WTC11 (cell line): ENCODE data around the gene TPBGL.

ENCODE experiments used
- ATF1 ChIP-seq: sonication (generic); formaldehyde crosslinking; IDR thresholded peaks from 2 replicates; pipeline ENCODE4 v1.8.1; 2023; ENCODE audit warnings: mild to moderate bottlenecking, moderate library complexity, missing genetic modification reagents
- CREM ChIP-seq: sonication (generic); formaldehyde crosslinking; IDR thresholded peaks from 2 replicates; pipeline ENCODE4 v1.8.1; 2022; ENCODE audit warnings: mild to moderate bottlenecking, missing genetic modification reagents, moderate library complexity
- CTCF ChIP-seq: fragments of 200-600 bp; IDR thresholded peaks from 2 replicates; pipeline ENCODE4 v1.8.0; 2022; ENCODE audit warnings: antibody characterized with exemption
- GABPB1 ChIP-seq: sonication (generic); formaldehyde crosslinking; IDR thresholded peaks from 2 replicates; pipeline ENCODE4 v1.8.1; 2023; ENCODE audit warnings: mild to moderate bottlenecking, missing genetic modification reagents
- JUN ChIP-seq: sonication (generic); formaldehyde crosslinking; IDR thresholded peaks from 2 replicates; pipeline ENCODE4 v1.8.0; 2023; ENCODE audit warnings: mild to moderate bottlenecking, missing genetic modification reagents
- NFE2L1 ChIP-seq: sonication (generic); formaldehyde crosslinking; IDR thresholded peaks from 2 replicates; pipeline ENCODE4 v1.8.1; 2023; ENCODE audit warnings: missing genetic modification reagents
- NR2C2 ChIP-seq: sonication (generic); formaldehyde crosslinking; IDR thresholded peaks from 2 replicates; pipeline ENCODE4 v1.8.0; 2022; ENCODE audit warnings: mild to moderate bottlenecking, missing genetic modification reagents
- SOX15 ChIP-seq: fragments of 250-450 bp; sonication (Bioruptor Pico); IDR thresholded peaks from 2 replicates; pipeline ENCODE4 v1.9.0; 2021; ENCODE audit warnings: mild to moderate bottlenecking
- ZNF138 ChIP-seq: sonication (generic); formaldehyde crosslinking; conservative IDR thresholded peaks from 2 replicates; pipeline ENCODE4 v1.8.1; 2022; ENCODE audit warnings: mild to moderate bottlenecking, moderate library complexity, missing genetic modification reagents
- TF ChIP-seq, protein P1 (sequence below): sonication (generic); formaldehyde crosslinking; IDR thresholded peaks from 2 replicates; pipeline ENCODE4 v1.8.1; 2023; ENCODE audit warnings: mild to moderate bottlenecking, missing genetic modification reagents, moderate library complexity
- TF ChIP-seq, protein P2 (sequence below): sonication (generic); formaldehyde crosslinking; IDR thresholded peaks from 2 replicates; pipeline ENCODE4 v1.8.1; 2022; ENCODE audit warnings: missing genetic modification reagents, borderline replicate concordance

GRCh38 chr11:75200051-75200450 lies 40.5 kb upstream of the TPBGL start:
- TF ChIP-seq ATF1 (CRISPR knock-in tag) (no peak), CTCF (no peak), GABPB1 (CRISPR knock-in tag) (no peak), CREM (CRISPR knock-in tag) (no peak), JUN (CRISPR knock-in tag) (no peak), ZNF138 (CRISPR knock-in tag) (no peak), SOX15 (CRISPR knock-in tag) (no peak), NFE2L1 (CRISPR knock-in tag) (no peak), NR2C2 (CRISPR knock-in tag) (no peak)
- TF ChIP-seq, protein P1, sequence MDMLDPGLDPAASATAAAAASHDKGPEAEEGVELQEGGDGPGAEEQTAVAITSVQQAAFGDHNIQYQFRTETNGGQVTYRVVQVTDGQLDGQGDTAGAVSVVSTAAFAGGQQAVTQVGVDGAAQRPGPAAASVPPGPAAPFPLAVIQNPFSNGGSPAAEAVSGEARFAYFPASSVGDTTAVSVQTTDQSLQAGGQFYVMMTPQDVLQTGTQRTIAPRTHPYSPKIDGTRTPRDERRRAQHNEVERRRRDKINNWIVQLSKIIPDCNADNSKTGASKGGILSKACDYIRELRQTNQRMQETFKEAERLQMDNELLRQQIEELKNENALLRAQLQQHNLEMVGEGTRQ (CRISPR knock-in tag): no peak
- TF ChIP-seq, protein P2, sequence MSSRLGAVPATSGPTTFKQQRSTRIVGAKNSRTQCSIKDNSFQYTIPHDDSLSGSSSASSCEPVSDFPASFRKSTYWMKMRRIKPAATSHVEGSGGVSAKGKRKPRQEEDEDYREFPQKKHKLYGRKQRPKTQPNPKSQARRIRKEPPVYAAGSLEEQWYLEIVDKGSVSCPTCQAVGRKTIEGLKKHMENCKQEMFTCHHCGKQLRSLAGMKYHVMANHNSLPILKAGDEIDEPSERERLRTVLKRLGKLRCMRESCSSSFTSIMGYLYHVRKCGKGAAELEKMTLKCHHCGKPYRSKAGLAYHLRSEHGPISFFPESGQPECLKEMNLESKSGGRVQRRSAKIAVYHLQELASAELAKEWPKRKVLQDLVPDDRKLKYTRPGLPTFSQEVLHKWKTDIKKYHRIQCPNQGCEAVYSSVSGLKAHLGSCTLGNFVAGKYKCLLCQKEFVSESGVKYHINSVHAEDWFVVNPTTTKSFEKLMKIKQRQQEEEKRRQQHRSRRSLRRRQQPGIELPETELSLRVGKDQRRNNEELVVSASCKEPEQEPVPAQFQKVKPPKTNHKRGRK (CRISPR knock-in tag): no peak
